ENCODE measurements around the gene DGKQ. TPM values are rescaled to one million over a fixed set of nuclear protein-coding genes. Genes with fewer than 3 reads are reported as not detected.

DGKQ gene
- total RNA-seq, 2 donors from 2014 or later, result 18.6 to 24.0 TPM

GRCh38 chr4:1009542-1010394 is 36.4 kb upstream of the DGKQ start:
- H3K4me3 ChIP-seq, result peak overlapping the region; percentile 94
- peaks cover 4 to 39% of the 10 kb centered on the region in 2 donors for H3K4me1 ChIP-seq (ENCODE audit: control insufficient read depth in 1 of 2, low read depth in 2 of 2)
- no peaks in the 10 kb centered on the region for H3K9me3 ChIP-seq
- H3K27me3 ChIP-seq (replicated peaks; ENCODE audit: insufficient read depth), result no peaks in the 10 kb centered on the region
- TF ChIP-seq CTCF (IDR thresholded peaks at IDR 0.05), result no peak
- DNase-seq (ENCODE audit: low spot score) (no peak), ATAC-seq (ENCODE audit: insufficient number of reproducible peaks, low FRiP score, low read depth) (peak; percentile 40)
- H3K36me3 ChIP-seq, result no peaks in the 10 kb centered on the region
- H3K27ac ChIP-seq, result peak overlapping the region; percentile 79 to 92

- H3K27ac ChIP-seq, result no peak overlapping the region
These were observed 35.6 kb upstream of the DGKQ start for GRCh38 chr4:1008840-1009541.

GRCh38 chr4:1006856-1007255 is 33.5 kb upstream of the DGKQ start:
- Histone ChIP-seq H3K27me3 (replicated peaks; ENCODE audit: insufficient read depth) (no peaks in the 10 kb centered on the region), H3K4me1 (ENCODE audit: control insufficient read depth in 1 of 2, low read depth in 2 of 2) (peaks cover 6 to 32% of the 10 kb centered on the region in 2 donors), H3K4me3 (no peak overlapping the region), H3K9me3 (no peaks in the 10 kb centered on the region), H3K27ac (no peak overlapping the region), H3K36me3 (no peaks in the 10 kb centered on the region)
- DNase-seq (ENCODE audit: low spot score) (no peak), ATAC-seq (ENCODE audit: insufficient number of reproducible peaks, low FRiP score, low read depth) (no peak)
- no peak for TF ChIP-seq CTCF (IDR thresholded peaks at IDR 0.05)

More at GRCh38 chr4:1008840-1009541, 35.6 kb upstream of the DGKQ start:
- ATAC-seq (ENCODE audit: insufficient number of reproducible peaks, low FRiP score, low read depth) (no peak), DNase-seq (ENCODE audit: low spot score) (no peak)
- H3K4me1 ChIP-seq (ENCODE audit: control insufficient read depth in 1 of 2, low read depth in 2 of 2), result peaks cover 4 to 39% of the 10 kb centered on the region in 2 donors
- H3K9me3 ChIP-seq, result no peaks in the 10 kb centered on the region
- TF ChIP-seq CTCF (IDR thresholded peaks at IDR 0.05), result no peak
- peak overlapping the region; percentile 92 for H3K4me3 ChIP-seq
- no peaks in the 10 kb centered on the region for H3K27me3 ChIP-seq (replicated peaks; ENCODE audit: insufficient read depth)
- H3K36me3 ChIP-seq, result no peaks in the 10 kb centered on the region

- ATAC-seq (ENCODE audit: insufficient number of reproducible peaks, low FRiP score, low read depth) (no peak), DNase-seq (ENCODE audit: low spot score) (no peak)
- H3K27me3 ChIP-seq (replicated peaks; ENCODE audit: insufficient read depth), result no peaks in the 10 kb centered on the region
- no peaks in the 10 kb centered on the region for H3K36me3 ChIP-seq
- no peaks in the 10 kb centered on the region for H3K9me3 ChIP-seq
- no peak overlapping the region for H3K4me3 ChIP-seq
- H3K27ac ChIP-seq, result no peak overlapping the region
- TF ChIP-seq CTCF (IDR thresholded peaks at IDR 0.05), result no peak
- peaks cover 6 to 22% of the 10 kb centered on the region in 2 donors for H3K4me1 ChIP-seq (ENCODE audit: control insufficient read depth in 1 of 2, low read depth in 2 of 2)
These were observed 31.5 kb upstream of the DGKQ start for GRCh38 chr4:1004557-1005485.
